Liver (tissue), 9 donors: Measurements from ENCODE around the gene S100A12. TPM values are rescaled to one million over a fixed set of nuclear protein-coding genes. Genes with fewer than 3 reads are reported as not detected.

Source experiments
- DNase-seq: peaks from one replicate; pipeline ENCODE4 v3.0.0-alpha.2; 2017; ENCODE audit warnings: low spot score
- H3K27ac ChIP-seq, 2 donors: one replicate each; pipeline ENCODE4 v1.7.0; 2013; ENCODE audit warnings: inconsistent platforms in 2 of 2, low read length in 2 of 2, control low read depth in 1 of 2, low read depth in 1 of 2, mild to moderate bottlenecking in 1 of 2
- H3K27me3 ChIP-seq, 4 donors: one replicate each; pipeline versions ENCODE4 v1.6.1 to v1.7.0; 2013; ENCODE audit warnings: low read length in 3 of 4, inconsistent platforms in 1 of 4, mild to moderate bottlenecking in 1 of 4, moderate library complexity in 1 of 4; ENCODE audit not compliant: control insufficient read depth in 4 of 4, insufficient read depth in 4 of 4
- H3K36me3 ChIP-seq, 4 donors: one replicate each; pipeline versions ENCODE4 v1.6.1 to v1.7.0; 2013; ENCODE audit warnings: low read length in 3 of 4, mild to moderate bottlenecking in 3 of 4, low read depth in 1 of 4, moderate library complexity in 1 of 4; ENCODE audit not compliant: control insufficient read depth in 4 of 4, insufficient read depth in 3 of 4
- H3K4me1 ChIP-seq, 4 donors: one replicate each; pipeline versions ENCODE4 v1.6.1 to v1.7.0; 2013; ENCODE audit warnings: low read length in 3 of 4, mild to moderate bottlenecking in 3 of 4, moderate library complexity in 1 of 4; ENCODE audit not compliant: control insufficient read depth in 4 of 4, insufficient read depth in 4 of 4
- H3K4me3 ChIP-seq, 3 donors: one replicate each; pipeline versions ENCODE4 v1.6.1 to v1.7.0; 2013; ENCODE audit warnings: low read length in 3 of 3, control low read depth in 1 of 3, low read depth in 1 of 3, mild to moderate bottlenecking in 1 of 3
- H3K9ac ChIP-seq, 2 donors: one replicate each; pipeline ENCODE4 v1.7.0; 2013; ENCODE audit warnings: low read length in 2 of 2, mild to moderate bottlenecking in 2 of 2, moderate library complexity in 2 of 2, control low read depth in 1 of 2, low read depth in 1 of 2
- H3K9me3 ChIP-seq, 4 donors: one replicate each; pipeline versions ENCODE4 v1.6.1 to v1.7.0; 2013; ENCODE audit warnings: low read length in 3 of 4; ENCODE audit not compliant: control insufficient read depth in 4 of 4
- EGR1 ChIP-seq, 2 donors: IDR thresholded peaks; 2 replicates each; pipeline ENCODE4 v1.6.1; 2016 to 2018; ENCODE audit warnings: antibody characterized with exemption in 2 of 2, low read depth in 2 of 2
- FOXA2 ChIP-seq: IDR thresholded peaks from 2 replicates; pipeline ENCODE4 v1.6.1; 2016; ENCODE audit warnings: antibody characterized with exemption
- GABPA ChIP-seq, 2 donors: IDR thresholded peaks in 1 of 2; conservative IDR thresholded peaks in 1 of 2; 2 replicates each; pipeline ENCODE4 v1.6.1; 2016; ENCODE audit warnings: antibody characterized with exemption in 2 of 2, mild to moderate bottlenecking in 1 of 2, moderate library complexity in 1 of 2
- HNF4A ChIP-seq, 2 donors: conservative IDR thresholded peaks; 2 replicates each; pipeline ENCODE4 v1.6.1; 2016; ENCODE audit warnings: antibody characterized with exemption in 2 of 2, mild to moderate bottlenecking in 2 of 2
- HNF4G ChIP-seq: IDR thresholded peaks from 2 replicates; pipeline ENCODE4 v1.6.1; 2016; ENCODE audit warnings: antibody characterized with exemption
- JUND ChIP-seq, 2 donors: IDR thresholded peaks; 2 replicates each; pipeline ENCODE4 v1.6.1; 2016; ENCODE audit warnings: antibody characterized with exemption in 2 of 2
- NR2F2 ChIP-seq: IDR thresholded peaks from 2 replicates; pipeline ENCODE4 v1.6.1; 2016; ENCODE audit warnings: antibody characterized with exemption
- RAD21 ChIP-seq, 2 donors: IDR thresholded peaks; 2 replicates each; pipeline ENCODE4 v1.6.1; 2016; ENCODE audit warnings: antibody characterized with exemption in 2 of 2, mild to moderate bottlenecking in 2 of 2
- RXRA ChIP-seq, 2 donors: IDR thresholded peaks; 2 replicates each; pipeline ENCODE4 v1.6.1; 2017 to 2018; ENCODE audit warnings: antibody characterized with exemption in 2 of 2, mild to moderate bottlenecking in 1 of 2
- SP1 ChIP-seq: IDR thresholded peaks from 2 replicates; pipeline ENCODE4 v1.6.1; 2018; ENCODE audit warnings: antibody characterized with exemption, mild to moderate bottlenecking
- TAF1 ChIP-seq: conservative IDR thresholded peaks from 2 replicates; pipeline ENCODE4 v1.6.1; 2016; ENCODE audit warnings: antibody characterized with exemption, mild to moderate bottlenecking
- YY1 ChIP-seq: IDR thresholded peaks from 2 replicates; pipeline ENCODE4 v1.6.1; 2016; ENCODE audit warnings: antibody characterized with exemption, mild to moderate bottlenecking
- WGBS: extraction: QIAGEN DNeasy Blood & Tissue Kit; methylation state at CpG from one replicate; pipeline ENCODE4 v1.1.7; 2013; 5-methylcytosine and 5-hydroxymethylcytosine counted together
- polyA plus RNA-seq, 2 donors: library from polyadenylated mRNA; stranded (reverse) in 1 of 2; unstranded in 1 of 2; fragments of 200-250 nt in 1 of 2; fragments of >200 nt in 1 of 2; fragmentation: Nextera tagmentation in 1 of 2; extraction: Ambion mirVana in 1 of 2; gene quantifications; one replicate each; pipeline versions ENCODE4 v1.2.1 to v1.2.3, GENCODE V29; 2013 to 2015
- total RNA-seq, 2 donors: library from RNA; depleted of rRNA; stranded (reverse); fragments of >200 nt; gene quantifications; one replicate each; pipeline ENCODE4 v1.2.3, GENCODE V29; 2014
- TF ChIP-seq, protein P1 (sequence below): IDR thresholded peaks from 2 replicates; pipeline ENCODE4 v1.6.1; 2016; ENCODE audit warnings: antibody characterized with exemption
- TF ChIP-seq, protein P2 (sequence below): IDR thresholded peaks from 2 replicates; pipeline ENCODE4 v1.6.1; 2016; ENCODE audit warnings: antibody characterized with exemption
- TF ChIP-seq, protein P3 (sequence below): IDR thresholded peaks from 2 replicates; pipeline ENCODE4 v1.6.1; 2016; ENCODE audit warnings: antibody characterized with exemption, mild to moderate bottlenecking
- TF ChIP-seq, protein P4 (sequence below): IDR thresholded peaks from 2 replicates; pipeline ENCODE4 v1.6.1; 2016; ENCODE audit warnings: antibody characterized with exemption
- TF ChIP-seq, protein P5 (sequence below): fragments of 150-350 bp; IDR thresholded peaks from 2 replicates; pipeline ENCODE4 v1.5.1; 2017; ENCODE audit warnings: improper control_type of control experiment, low read depth, low read length; ENCODE audit not compliant: missing input control
- donor health status: healthy.
- donor health status: healthy.
- donor health status: healthy.
- donor health status: healthy.
- donor health status: healthy.

Gene S100A12
- total and polyA plus RNA-seq, 4 donors = 3.3 to 35.2 (median 12.1) TPM

DNA sequence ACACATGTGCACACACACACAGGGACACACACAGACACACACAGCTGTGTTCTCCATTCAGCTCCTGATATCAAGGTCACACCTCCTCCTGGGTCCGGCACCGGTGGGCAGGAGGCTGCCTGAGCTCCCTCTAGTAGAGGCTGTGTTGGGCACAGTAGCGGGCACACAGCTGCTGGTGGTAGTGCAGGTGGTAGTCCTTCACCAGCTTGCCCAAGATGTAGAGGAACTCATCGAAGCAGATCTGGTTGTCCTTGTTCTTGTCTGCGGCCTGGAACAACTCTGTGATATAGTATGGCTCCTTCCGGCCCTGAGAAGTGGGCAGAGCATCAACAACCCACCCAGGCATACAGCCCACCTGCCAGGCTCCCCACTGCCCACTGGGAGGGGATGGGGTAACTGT, 21.0 kb upstream of the S100A12 start:
- Histone ChIP-seq H3K4me1 (no peaks in the 10 kb centered on the region), H3K27me3 (peaks cover 0 to 5% (median 0%) of the 10 kb centered on the region in 4 donors), H3K36me3 (no peaks in the 10 kb centered on the region), H3K9me3 (no peaks in the 10 kb centered on the region), H3K9ac (peak overlapping the region in 1 of 2 donors; percentile 37), H3K27ac (no peak overlapping the region), H3K4me3 (no peak overlapping the region)
- TF ChIP-seq YY1 (no peak), JUND (IDR thresholded peaks at IDR 0.05) (no peak), GABPA (IDR thresholded peaks at IDR 0.05 in 1 of 2, conservative IDR thresholded peaks at IDR 0.05 in 1 of 2) (no peak), RXRA (IDR thresholded peaks at IDR 0.05) (no peak), NR2F2 (no peak), FOXA2 (no peak), EGR1 (IDR thresholded peaks at IDR 0.05; ENCODE audit: low read depth in 2 of 2) (no peak), HNF4A (conservative IDR thresholded peaks at IDR 0.05) (no peak), HNF4G (no peak), SP1 (no peak), RAD21 (IDR thresholded peaks at IDR 0.05) (no peak)
- TF ChIP-seq, protein P1, sequence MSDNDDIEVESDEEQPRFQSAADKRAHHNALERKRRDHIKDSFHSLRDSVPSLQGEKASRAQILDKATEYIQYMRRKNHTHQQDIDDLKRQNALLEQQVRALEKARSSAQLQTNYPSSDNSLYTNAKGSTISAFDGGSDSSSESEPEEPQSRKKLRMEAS = no peak
- TF ChIP-seq, protein P2, sequence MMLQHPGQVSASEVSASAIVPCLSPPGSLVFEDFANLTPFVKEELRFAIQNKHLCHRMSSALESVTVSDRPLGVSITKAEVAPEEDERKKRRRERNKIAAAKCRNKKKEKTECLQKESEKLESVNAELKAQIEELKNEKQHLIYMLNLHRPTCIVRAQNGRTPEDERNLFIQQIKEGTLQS = no peak
- TF ChIP-seq, protein P3, sequence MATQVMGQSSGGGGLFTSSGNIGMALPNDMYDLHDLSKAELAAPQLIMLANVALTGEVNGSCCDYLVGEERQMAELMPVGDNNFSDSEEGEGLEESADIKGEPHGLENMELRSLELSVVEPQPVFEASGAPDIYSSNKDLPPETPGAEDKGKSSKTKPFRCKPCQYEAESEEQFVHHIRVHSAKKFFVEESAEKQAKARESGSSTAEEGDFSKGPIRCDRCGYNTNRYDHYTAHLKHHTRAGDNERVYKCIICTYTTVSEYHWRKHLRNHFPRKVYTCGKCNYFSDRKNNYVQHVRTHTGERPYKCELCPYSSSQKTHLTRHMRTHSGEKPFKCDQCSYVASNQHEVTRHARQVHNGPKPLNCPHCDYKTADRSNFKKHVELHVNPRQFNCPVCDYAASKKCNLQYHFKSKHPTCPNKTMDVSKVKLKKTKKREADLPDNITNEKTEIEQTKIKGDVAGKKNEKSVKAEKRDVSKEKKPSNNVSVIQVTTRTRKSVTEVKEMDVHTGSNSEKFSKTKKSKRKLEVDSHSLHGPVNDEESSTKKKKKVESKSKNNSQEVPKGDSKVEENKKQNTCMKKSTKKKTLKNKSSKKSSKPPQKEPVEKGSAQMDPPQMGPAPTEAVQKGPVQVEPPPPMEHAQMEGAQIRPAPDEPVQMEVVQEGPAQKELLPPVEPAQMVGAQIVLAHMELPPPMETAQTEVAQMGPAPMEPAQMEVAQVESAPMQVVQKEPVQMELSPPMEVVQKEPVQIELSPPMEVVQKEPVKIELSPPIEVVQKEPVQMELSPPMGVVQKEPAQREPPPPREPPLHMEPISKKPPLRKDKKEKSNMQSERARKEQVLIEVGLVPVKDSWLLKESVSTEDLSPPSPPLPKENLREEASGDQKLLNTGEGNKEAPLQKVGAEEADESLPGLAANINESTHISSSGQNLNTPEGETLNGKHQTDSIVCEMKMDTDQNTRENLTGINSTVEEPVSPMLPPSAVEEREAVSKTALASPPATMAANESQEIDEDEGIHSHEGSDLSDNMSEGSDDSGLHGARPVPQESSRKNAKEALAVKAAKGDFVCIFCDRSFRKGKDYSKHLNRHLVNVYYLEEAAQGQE = no peak
- TF ChIP-seq, protein P4, sequence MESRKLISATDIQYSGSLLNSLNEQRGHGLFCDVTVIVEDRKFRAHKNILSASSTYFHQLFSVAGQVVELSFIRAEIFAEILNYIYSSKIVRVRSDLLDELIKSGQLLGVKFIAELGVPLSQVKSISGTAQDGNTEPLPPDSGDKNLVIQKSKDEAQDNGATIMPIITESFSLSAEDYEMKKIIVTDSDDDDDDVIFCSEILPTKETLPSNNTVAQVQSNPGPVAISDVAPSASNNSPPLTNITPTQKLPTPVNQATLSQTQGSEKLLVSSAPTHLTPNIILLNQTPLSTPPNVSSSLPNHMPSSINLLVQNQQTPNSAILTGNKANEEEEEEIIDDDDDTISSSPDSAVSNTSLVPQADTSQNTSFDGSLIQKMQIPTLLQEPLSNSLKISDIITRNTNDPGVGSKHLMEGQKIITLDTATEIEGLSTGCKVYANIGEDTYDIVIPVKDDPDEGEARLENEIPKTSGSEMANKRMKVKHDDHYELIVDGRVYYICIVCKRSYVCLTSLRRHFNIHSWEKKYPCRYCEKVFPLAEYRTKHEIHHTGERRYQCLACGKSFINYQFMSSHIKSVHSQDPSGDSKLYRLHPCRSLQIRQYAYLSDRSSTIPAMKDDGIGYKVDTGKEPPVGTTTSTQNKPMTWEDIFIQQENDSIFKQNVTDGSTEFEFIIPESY = no peak
- TF ChIP-seq, protein P5, sequence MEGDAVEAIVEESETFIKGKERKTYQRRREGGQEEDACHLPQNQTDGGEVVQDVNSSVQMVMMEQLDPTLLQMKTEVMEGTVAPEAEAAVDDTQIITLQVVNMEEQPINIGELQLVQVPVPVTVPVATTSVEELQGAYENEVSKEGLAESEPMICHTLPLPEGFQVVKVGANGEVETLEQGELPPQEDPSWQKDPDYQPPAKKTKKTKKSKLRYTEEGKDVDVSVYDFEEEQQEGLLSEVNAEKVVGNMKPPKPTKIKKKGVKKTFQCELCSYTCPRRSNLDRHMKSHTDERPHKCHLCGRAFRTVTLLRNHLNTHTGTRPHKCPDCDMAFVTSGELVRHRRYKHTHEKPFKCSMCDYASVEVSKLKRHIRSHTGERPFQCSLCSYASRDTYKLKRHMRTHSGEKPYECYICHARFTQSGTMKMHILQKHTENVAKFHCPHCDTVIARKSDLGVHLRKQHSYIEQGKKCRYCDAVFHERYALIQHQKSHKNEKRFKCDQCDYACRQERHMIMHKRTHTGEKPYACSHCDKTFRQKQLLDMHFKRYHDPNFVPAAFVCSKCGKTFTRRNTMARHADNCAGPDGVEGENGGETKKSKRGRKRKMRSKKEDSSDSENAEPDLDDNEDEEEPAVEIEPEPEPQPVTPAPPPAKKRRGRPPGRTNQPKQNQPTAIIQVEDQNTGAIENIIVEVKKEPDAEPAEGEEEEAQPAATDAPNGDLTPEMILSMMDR = no peak
- DNase-seq = peak; percentile 14
- WGBS = 75% methylated on average over 6 of the region's 6 CpGs

DNA sequence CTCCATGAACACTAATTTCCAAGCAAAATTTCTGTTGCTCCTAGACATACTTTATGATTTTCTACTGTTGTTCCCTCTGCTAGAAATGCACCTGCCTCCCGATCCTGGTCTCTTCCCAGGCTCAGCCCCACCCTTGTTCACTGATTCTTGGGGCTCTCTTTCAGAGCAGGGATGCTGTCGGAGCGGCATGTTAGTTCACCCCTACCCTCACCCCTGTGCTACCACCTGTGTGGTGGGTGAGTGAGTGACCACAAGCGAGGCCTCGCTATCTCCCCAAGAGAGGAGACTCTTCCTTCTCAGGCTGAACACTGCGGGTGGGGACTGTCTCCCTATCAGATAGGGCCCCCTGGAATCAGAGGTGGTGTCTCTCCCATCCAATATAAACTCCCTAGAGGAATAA, 20.4 kb upstream of the S100A12 start:
- WGBS = 75% methylated on average over 6 of the region's 6 CpGs
- Histone ChIP-seq H3K36me3 (no peaks in the 10 kb centered on the region), H3K4me3 (no peak overlapping the region), H3K27me3 (peaks cover 0 to 5% (median 0%) of the 10 kb centered on the region in 4 donors), H3K9ac (no peak overlapping the region), H3K27ac (no peak overlapping the region), H3K4me1 (no peaks in the 10 kb centered on the region), H3K9me3 (no peaks in the 10 kb centered on the region)
- TF ChIP-seq TAF1 (no peak), RAD21 (IDR thresholded peaks at IDR 0.05) (no peak)
- no peak for DNase-seq
